Amniotic stem cell (primary cell): Measurements from ENCODE around the gene DNASE2.

Source experiments
- DNase-seq: peaks from one replicate; lab custom pipeline; 2025; lab: John Stamatoyannopoulos, UW

DNASE2 gene

GRCh38 chr19:12833738-12834565 is 47.3 kb downstream of the DNASE2 start:
- no peak for DNase-seq

DNA sequence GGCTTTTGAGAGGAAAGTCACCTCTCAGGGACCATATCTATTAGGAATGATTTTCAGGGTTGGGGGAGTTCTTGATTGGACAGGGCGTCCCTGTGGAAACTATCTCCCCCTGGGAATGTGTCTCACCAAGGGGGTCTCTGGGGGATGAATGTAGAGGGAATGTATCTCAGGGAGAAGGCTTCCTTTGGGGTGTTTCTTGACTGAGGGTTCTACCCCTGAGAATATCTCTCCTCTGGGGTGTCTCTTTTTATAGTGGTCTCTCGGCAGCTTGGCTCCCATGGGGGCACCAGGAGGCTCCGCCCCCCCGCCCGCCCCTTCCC is 47.9 kb downstream of the DNASE2 start:
- DNase-seq, result no peak

- DNase-seq, result no peak
Observed at GRCh38 chr19:12828494-12828893, 52.8 kb downstream of the DNASE2 start.

DNA sequence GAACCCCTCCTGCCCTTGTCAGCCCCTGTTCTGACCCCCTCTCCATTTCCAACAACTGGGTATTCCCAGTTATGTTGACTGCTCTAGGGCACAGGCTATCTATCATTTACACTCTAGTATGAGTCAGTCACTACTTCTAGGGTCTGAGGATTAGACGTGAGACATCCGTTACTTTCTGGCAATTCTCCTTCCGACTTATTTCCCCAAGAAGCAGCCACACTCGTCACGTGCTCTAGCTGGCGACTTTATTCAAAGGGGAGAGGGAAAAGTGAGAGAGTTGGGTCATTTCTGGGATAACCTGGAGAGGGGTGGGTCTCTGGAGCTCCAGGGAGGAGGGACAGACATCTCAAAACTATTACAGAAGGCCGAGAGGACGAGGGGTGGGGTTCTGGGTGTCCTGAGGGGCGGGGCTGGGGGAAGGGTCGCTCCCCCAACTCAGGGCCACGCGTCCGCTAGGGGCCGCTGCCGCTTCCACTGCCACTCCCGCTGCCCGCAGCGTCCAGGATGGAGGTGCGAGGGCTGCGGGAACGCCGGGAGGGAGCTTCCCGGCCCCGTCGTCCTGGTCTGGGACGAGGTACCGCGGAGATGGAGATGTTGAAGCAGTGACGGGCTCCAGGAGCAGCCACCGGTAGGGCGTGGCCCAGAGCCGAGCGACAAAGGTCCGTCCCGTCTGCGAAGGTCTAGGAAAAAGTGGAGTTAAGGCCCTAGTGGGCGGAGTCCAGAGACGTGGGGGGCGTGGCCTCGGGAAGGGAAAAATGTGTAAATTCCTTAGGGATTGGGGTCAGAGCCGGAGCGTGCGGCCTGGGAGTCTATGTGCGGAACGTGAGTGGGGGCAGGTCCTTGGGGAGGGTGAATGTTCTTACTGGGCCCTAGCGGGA is 55.8 kb downstream of the DNASE2 start:
- DNase-seq, result no peak
